ENCODE results near the gene TRPC4. TPM values are rescaled to one million over a fixed set of nuclear protein-coding genes. Genes with fewer than 3 reads are reported as not detected.

The TRPC4 gene
- total RNA-seq: 3.8 TPM
- polyA plus RNA-seq: 1.4 TPM

- no peak within 1 kb of the TSS for H3K27ac ChIP-seq (ENCODE audit: low read depth)
- H3K4me3 ChIP-seq (ENCODE audit: low read depth, low read length): peak within 1 kb of the TSS; percentile 32
- H3K4me1 ChIP-seq (ENCODE audit: insufficient read depth): no peaks in the 10 kb centered on the region
- WGBS: under 1% methylated on average over 43 of the region's 43 CpGs
- no peaks in the 10 kb centered on the region for H3K36me3 ChIP-seq (ENCODE audit: insufficient read depth)
- no peak for DNase-seq (ENCODE audit: extremely low spot score)
These were observed at the start of gene TRPC4 for GRCh38 chr13:37869756-37870488. Gene TRPC4, minus strand, starts transcription at chr13:37869772. Its CDS starts 86,439 bp downstream, at chr13:37783333.

GRCh38 chr13:37918751-37919150 is 49.2 kb upstream of the TRPC4 start:
- Histone ChIP-seq H3K4me1 (ENCODE audit: insufficient read depth) (no peaks in the 10 kb centered on the region), H3K36me3 (ENCODE audit: insufficient read depth) (no peaks in the 10 kb centered on the region), H3K27ac (ENCODE audit: low read depth) (no peak overlapping the region), H3K4me3 (ENCODE audit: low read depth, low read length) (no peak overlapping the region)
- WGBS: 17% methylated on average over 4 of the region's 4 CpGs
- no peak for DNase-seq (ENCODE audit: extremely low spot score)

GRCh38 chr13:37918116-37918714 is 48.6 kb upstream of the TRPC4 start:
- DNase-seq (ENCODE audit: extremely low spot score): no peak
- H3K4me1 ChIP-seq (ENCODE audit: insufficient read depth): no peaks in the 10 kb centered on the region
- no peak overlapping the region for H3K27ac ChIP-seq (ENCODE audit: low read depth)
- 36% methylated on average over 3 of the region's 3 CpGs for WGBS
- no peak overlapping the region for H3K4me3 ChIP-seq (ENCODE audit: low read depth, low read length)
- no peaks in the 10 kb centered on the region for H3K36me3 ChIP-seq (ENCODE audit: insufficient read depth)

GRCh38 chr13:37914781-37915391 is 45.3 kb upstream of the TRPC4 start:
- 78% methylated on average over 2 of the region's 2 CpGs for WGBS
- H3K4me3 ChIP-seq (ENCODE audit: low read depth, low read length): no peak overlapping the region
- no peaks in the 10 kb centered on the region for H3K36me3 ChIP-seq (ENCODE audit: insufficient read depth)
- no peaks in the 10 kb centered on the region for H3K4me1 ChIP-seq (ENCODE audit: insufficient read depth)
- DNase-seq (ENCODE audit: extremely low spot score): no peak
- H3K27ac ChIP-seq (ENCODE audit: low read depth): no peak overlapping the region

- WGBS: 43% methylated on average over 1 of the region's 1 CpG
- DNase-seq (ENCODE audit: extremely low spot score): no peak
These were observed 41.2 kb upstream of the TRPC4 start for GRCh38 chr13:37910790-37911189.

GRCh38 chr13:37906880-37907279 is 37.3 kb upstream of the TRPC4 start:
- Histone ChIP-seq H3K36me3 (ENCODE audit: insufficient read depth) (no peaks in the 10 kb centered on the region), H3K4me3 (ENCODE audit: low read depth, low read length) (no peak overlapping the region), H3K4me1 (ENCODE audit: insufficient read depth) (no peaks in the 10 kb centered on the region), H3K27ac (ENCODE audit: low read depth) (no peak overlapping the region)
- WGBS: 69% methylated on average over 1 of the region's 1 CpG
- DNase-seq (ENCODE audit: extremely low spot score): no peak

More at GRCh38 chr13:37910790-37911189, 41.2 kb upstream of the TRPC4 start:
- H3K4me3 ChIP-seq (ENCODE audit: low read depth, low read length): no peak overlapping the region
- no peaks in the 10 kb centered on the region for H3K36me3 ChIP-seq (ENCODE audit: insufficient read depth)
- no peaks in the 10 kb centered on the region for H3K4me1 ChIP-seq (ENCODE audit: insufficient read depth)
- H3K27ac ChIP-seq (ENCODE audit: low read depth): no peak overlapping the region

GRCh38 chr13:37905736-37906135 is 36.2 kb upstream of the TRPC4 start:
- no peak for DNase-seq (ENCODE audit: extremely low spot score)
- Histone ChIP-seq H3K4me1 (ENCODE audit: insufficient read depth) (no peaks in the 10 kb centered on the region), H3K4me3 (ENCODE audit: low read depth, low read length) (no peak overlapping the region), H3K27ac (ENCODE audit: low read depth) (no peak overlapping the region), H3K36me3 (ENCODE audit: insufficient read depth) (no peaks in the 10 kb centered on the region)
- 70% methylated on average over 2 of the region's 2 CpGs for WGBS

GRCh38 chr13:37899753-37900152 is 30.2 kb upstream of the TRPC4 start:
- no peak for DNase-seq (ENCODE audit: extremely low spot score)
- Histone ChIP-seq H3K36me3 (ENCODE audit: insufficient read depth) (no peaks in the 10 kb centered on the region), H3K27ac (ENCODE audit: low read depth) (no peak overlapping the region), H3K4me1 (ENCODE audit: insufficient read depth) (no peaks in the 10 kb centered on the region), H3K4me3 (ENCODE audit: low read depth, low read length) (no peak overlapping the region)
- WGBS: 38% methylated on average over 4 of the region's 4 CpGs

- Histone ChIP-seq H3K36me3 (ENCODE audit: insufficient read depth) (no peaks in the 10 kb centered on the region), H3K4me3 (ENCODE audit: low read depth, low read length) (no peak overlapping the region), H3K27ac (ENCODE audit: low read depth) (no peak overlapping the region), H3K4me1 (ENCODE audit: insufficient read depth) (no peaks in the 10 kb centered on the region)
- no peak for DNase-seq (ENCODE audit: extremely low spot score)
These were observed 23.7 kb upstream of the TRPC4 start for GRCh38 chr13:37893321-37893720.

GRCh38 chr13:37889820-37890219 is 20.2 kb upstream of the TRPC4 start:
- Histone ChIP-seq H3K4me1 (ENCODE audit: insufficient read depth) (no peaks in the 10 kb centered on the region), H3K27ac (ENCODE audit: low read depth) (no peak overlapping the region), H3K4me3 (ENCODE audit: low read depth, low read length) (no peak overlapping the region), H3K36me3 (ENCODE audit: insufficient read depth) (no peaks in the 10 kb centered on the region)
- no peak for DNase-seq (ENCODE audit: extremely low spot score)
- whole genome bisulfite sequencing: 52% methylated on average over 4 of the region's 4 CpGs

GRCh38 chr13:37889102-37889501 is 19.5 kb upstream of the TRPC4 start:
- DNase-seq (ENCODE audit: extremely low spot score): no peak
- no peak overlapping the region for H3K27ac ChIP-seq (ENCODE audit: low read depth)
- no peaks in the 10 kb centered on the region for H3K4me1 ChIP-seq (ENCODE audit: insufficient read depth)
- 84% methylated on average over 2 of the region's 2 CpGs for WGBS
- no peaks in the 10 kb centered on the region for H3K36me3 ChIP-seq (ENCODE audit: insufficient read depth)
- H3K4me3 ChIP-seq (ENCODE audit: low read depth, low read length): no peak overlapping the region

GRCh38 chr13:37886879-37887278 is 17.3 kb upstream of the TRPC4 start:
- Histone ChIP-seq H3K27ac (ENCODE audit: low read depth) (no peak overlapping the region), H3K4me3 (ENCODE audit: low read depth, low read length) (no peak overlapping the region), H3K36me3 (ENCODE audit: insufficient read depth) (no peaks in the 10 kb centered on the region), H3K4me1 (ENCODE audit: insufficient read depth) (no peaks in the 10 kb centered on the region)
- DNase-seq (ENCODE audit: extremely low spot score): no peak
- WGBS: 57% methylated on average over 4 of the region's 4 CpGs

- Histone ChIP-seq H3K4me3 (ENCODE audit: low read depth, low read length) (no peak overlapping the region), H3K4me1 (ENCODE audit: insufficient read depth) (no peaks in the 10 kb centered on the region), H3K27ac (ENCODE audit: low read depth) (no peak overlapping the region), H3K36me3 (ENCODE audit: insufficient read depth) (no peaks in the 10 kb centered on the region)
- WGBS: 98% methylated on average over 2 of the region's 2 CpGs
- DNase-seq (ENCODE audit: extremely low spot score): no peak
These were observed 15.1 kb upstream of the TRPC4 start for GRCh38 chr13:37884674-37885073.

GRCh38 chr13:37884026-37884425 is 14.5 kb upstream of the TRPC4 start:
- 92% methylated on average over 1 of the region's 1 CpG for WGBS
- no peaks in the 10 kb centered on the region for H3K36me3 ChIP-seq (ENCODE audit: insufficient read depth)
- H3K27ac ChIP-seq (ENCODE audit: low read depth): no peak overlapping the region
- H3K4me1 ChIP-seq (ENCODE audit: insufficient read depth): no peaks in the 10 kb centered on the region
- H3K4me3 ChIP-seq (ENCODE audit: low read depth, low read length): no peak overlapping the region
- no peak for DNase-seq (ENCODE audit: extremely low spot score)
